IMR-90 (cell line): ENCODE measurements around the gene CTAG2. TPM values are rescaled to one million over a fixed set of nuclear protein-coding genes. Genes with fewer than 3 reads are reported as not detected.
"Not testable (repeated sequence)": the region's sequence is repeated elsewhere in the genome, so short reads cannot be mapped to it uniquely, and the experiment has no call there.

ENCODE experiments used
- ATAC-seq: fragments of 200-7000 bp; cut with Tn5 transposase; 2 replicates; pipeline ENCODE4 v1.9.1; 2020; ENCODE audit warnings: low read depth, mild to moderate bottlenecking, moderate library complexity
- BruUV-seq: library from RNA; stranded (reverse); fragments of 400-500 nt; replicated peaks from 2 replicates; lab custom pipeline; 2021; lab: Mats Ljungman, UMichigan
- CTCF ChIA-PET: fragments of 300-600 bp; formaldehyde crosslinking; extraction: SDS; loops from one replicate; lab custom pipeline; 2021; ENCODE audit warnings: antibody characterized with exemption; lab: Yijun Ruan, JAX
- POLR2A ChIA-PET: fragments of 300-600 bp; sonication (Branson Sonifier 250); formaldehyde crosslinking; loops from one replicate; lab custom pipeline; 2022; ENCODE audit warnings: antibody characterized with exemption; ENCODE audit not compliant: unreplicated experiment; lab: Charles Lee
- DNase-seq: peaks from one replicate; pipeline ENCODE4 v3.0.0; 2013
- H2AFZ ChIP-seq: replicated peaks from 2 replicates; pipeline ENCODE3; 2013; ENCODE audit warnings: low read length, mild to moderate bottlenecking; ENCODE audit not compliant: poor library complexity
- H2AK5ac ChIP-seq: 2 replicates; pipeline ENCODE4 v1.6.1; 2013; ENCODE audit warnings: low read depth, low read length, inconsistent platforms
- H2AK9ac ChIP-seq: replicated peaks from 2 replicates; pipeline ENCODE3; 2013; ENCODE audit warnings: mild to moderate bottlenecking, low read depth, low read length, moderate library complexity; ENCODE audit not compliant: poor library complexity
- H2BK120ac ChIP-seq: 2 replicates; pipeline ENCODE4 v1.6.1; 2013; ENCODE audit warnings: low read depth, low read length, inconsistent platforms
- H2BK15ac ChIP-seq: 3 replicates; pipeline ENCODE4 v1.6.1; 2013; ENCODE audit warnings: low read depth, low read length, inconsistent platforms
- H2BK20ac ChIP-seq: 2 replicates; pipeline ENCODE4 v1.6.1; 2013; ENCODE audit warnings: low read depth, mild to moderate bottlenecking, inconsistent platforms, low read length, moderate library complexity
- H2BK5ac ChIP-seq: 2 replicates; pipeline ENCODE4 v1.6.1; 2013; ENCODE audit warnings: mild to moderate bottlenecking, low read depth, low read length, inconsistent platforms; ENCODE audit not compliant: poor library complexity, severe bottlenecking
- H3K14ac ChIP-seq: replicated peaks from 2 replicates; pipeline ENCODE4 v1.6.1; 2013; ENCODE audit warnings: low read depth, low read length, inconsistent platforms
- H3K18ac ChIP-seq: 2 replicates; pipeline ENCODE4 v1.6.1; 2013; ENCODE audit warnings: low read depth, low read length, control low read depth
- H3K23ac ChIP-seq: 2 replicates; pipeline ENCODE4 v1.6.1; 2013; ENCODE audit warnings: low read depth, low read length, inconsistent platforms
- H3K27ac ChIP-seq: 2 replicates; pipeline ENCODE4 v1.5.1; 2013; ENCODE audit warnings: mild to moderate bottlenecking, control low read depth, low read length; ENCODE audit not compliant: insufficient read depth
- H3K27me3 ChIP-seq: 2 replicates; pipeline ENCODE4 v1.6.1; 2013; ENCODE audit warnings: low read length; ENCODE audit not compliant: control insufficient read depth, insufficient read depth
- H3K36me3 ChIP-seq: 2 replicates; pipeline ENCODE4 v1.6.1; 2013; ENCODE audit warnings: low read length, mixed read lengths; ENCODE audit not compliant: control insufficient read depth, insufficient read depth
- H3K4ac ChIP-seq: 2 replicates; pipeline ENCODE4 v1.6.1; 2013; ENCODE audit warnings: low read depth, low read length, inconsistent platforms
- H3K4me1 ChIP-seq: 2 replicates; pipeline ENCODE4 v1.6.1; 2013; ENCODE audit warnings: low read length, mixed read lengths; ENCODE audit not compliant: control insufficient read depth, insufficient read depth
- H3K4me2 ChIP-seq: 2 replicates; pipeline ENCODE4 v1.6.1; 2013; ENCODE audit warnings: low read depth, mild to moderate bottlenecking, control low read depth, low read length, moderate library complexity
- H3K4me3 ChIP-seq: 2 replicates; pipeline ENCODE4 v1.5.1; 2013; ENCODE audit warnings: low read depth, mild to moderate bottlenecking, control low read depth, low read length, moderate library complexity; ENCODE audit not compliant: insufficient read depth
- H3K56ac ChIP-seq: 2 replicates; pipeline ENCODE4 v1.6.1; 2013; ENCODE audit warnings: low read length, inconsistent platforms; ENCODE audit not compliant: insufficient read depth; ENCODE audit errors: extremely low read depth
- H3K79me1 ChIP-seq, 2 experiments: 2 replicates each; pipeline ENCODE4 v1.6.1; 2013; ENCODE audit warnings: low read length in 2 of 2, inconsistent platforms in 1 of 2, low read depth in 1 of 2
- H3K9ac ChIP-seq: 2 replicates; pipeline ENCODE4 v1.6.1; 2013; ENCODE audit warnings: low read depth, low read length, control low read depth
- H3K9me1 ChIP-seq: 2 replicates; pipeline ENCODE4 v1.6.1; 2013; ENCODE audit warnings: low read length, inconsistent platforms; ENCODE audit not compliant: insufficient read depth
- H3K9me3 ChIP-seq: 2 replicates; pipeline ENCODE4 v1.6.1; 2013; ENCODE audit warnings: low read length; ENCODE audit not compliant: control insufficient read depth, insufficient read depth
- H4K20me1 ChIP-seq: 2 replicates; pipeline ENCODE4 v1.6.1; 2013; ENCODE audit warnings: low read length, inconsistent platforms; ENCODE audit not compliant: insufficient read depth
- H4K5ac ChIP-seq: 2 replicates; pipeline ENCODE4 v1.6.1; 2013; ENCODE audit warnings: mild to moderate bottlenecking, low read depth, low read length, control low read depth
- H4K8ac ChIP-seq, 2 experiments: 2 replicates each; pipeline ENCODE4 v1.6.1; 2013; ENCODE audit warnings: low read depth in 2 of 2, low read length in 2 of 2, control low read depth in 1 of 2, inconsistent platforms in 1 of 2
- H4K91ac ChIP-seq: 2 replicates; pipeline ENCODE4 v1.6.1; 2013; ENCODE audit warnings: low read depth, low read length, inconsistent platforms; ENCODE audit not compliant: insufficient read depth
- WGBS, 2 experiments: methylation state at CpG; one replicate each; pipeline versions ENCODE4 v1.1.5 to v1.1.7; 2013; ENCODE audit warnings: missing lambda C conversion rate in 2 of 2; ENCODE audit not compliant: insufficient read length in 1 of 2; ENCODE audit errors: extremely low coverage in 2 of 2; 5-methylcytosine and 5-hydroxymethylcytosine counted together
- dilution Hi-C: fragments of 300-500 bp; cut with HindIII; formaldehyde crosslinking; loops from one replicate; pipeline ENCODE4 v1.14.3; 2018; ENCODE audit warnings: low sequenced_read_pairs; ENCODE audit not compliant: unreplicated experiment
- in situ Hi-C: fragments of 300-500 bp; cut with MboI; formaldehyde crosslinking; loops from 3 replicates; pipeline ENCODE4 v1.14.3; 2019; ENCODE audit warnings: low sequenced_read_pairs, inconsistent platforms, mixed read lengths
- intact Hi-C: fragments of 100-400 bp; cut with micrococcal nuclease; formaldehyde crosslinking; loops from 2 replicates; pipeline ENCODE4 v1.10.0; 2022
- polyA plus RNA-seq, 3 experiments: library from polyadenylated mRNA; depleted of rRNA; stranded (reverse); fragments of >200 nt; gene quantifications; 2 replicates each; pipeline ENCODE4 v1.2.3, GENCODE V29; 2012; ENCODE audit warnings: low replicate concordance in 1 of 3
- total RNA-seq: library from RNA; depleted of rRNA; stranded (reverse); fragments of >200 nt; gene quantifications from 2 replicates; pipeline ENCODE4 v1.2.3, GENCODE V29; 2012

The CTAG2 gene
- total and polyA plus RNA-seq, 2 of the 4 experiments (the other 2 are of a cell fraction): 27.1 to 42.5 TPM

- H3K14ac ChIP-seq, H3K27me3 ChIP-seq, H3K23ac ChIP-seq, H3K56ac ChIP-seq, H3K27ac ChIP-seq, H4K20me1 ChIP-seq, H2AK9ac ChIP-seq, H2AFZ ChIP-seq, H3K4me2 ChIP-seq, H2BK5ac ChIP-seq, H3K9me3 ChIP-seq, ATAC-seq, H3K36me3 ChIP-seq, POLR2A ChIA-PET, H3K4me3 ChIP-seq, CTCF ChIA-PET, H3K9me1 ChIP-seq, H2BK20ac ChIP-seq, H3K79me1 ChIP-seq, H3K9ac ChIP-seq, intact Hi-C loops, H3K4ac ChIP-seq, H2BK15ac ChIP-seq, H3K18ac ChIP-seq, DNase-seq, dilution Hi-C loops, H3K4me1 ChIP-seq, H4K91ac ChIP-seq, in situ Hi-C loops, H2AK5ac ChIP-seq, H2BK120ac ChIP-seq, BruUV-seq, H4K8ac ChIP-seq, H4K5ac ChIP-seq: not testable (repeated sequence)
- WGBS, 2 experiments: no CpG with 5 or more reads among the region's 2 CpGs
Measured at GRCh38 chrX:154690438-154690837, 37.1 kb upstream of the CTAG2 start.

GRCh38 chrX:154672084-154672483, 18.7 kb upstream of the CTAG2 start:
- in situ Hi-C loops, H3K23ac ChIP-seq, H4K8ac ChIP-seq, H4K91ac ChIP-seq, H2AFZ ChIP-seq, H3K27me3 ChIP-seq, H2BK5ac ChIP-seq, H3K56ac ChIP-seq, H3K4me1 ChIP-seq, POLR2A ChIA-PET, H3K9me1 ChIP-seq, H3K14ac ChIP-seq, H4K20me1 ChIP-seq, H2BK20ac ChIP-seq, H4K5ac ChIP-seq, H2AK5ac ChIP-seq, H3K79me1 ChIP-seq, H3K4me2 ChIP-seq, H2BK120ac ChIP-seq, H3K4me3 ChIP-seq, intact Hi-C loops, H2AK9ac ChIP-seq, H3K18ac ChIP-seq, H3K4ac ChIP-seq, H3K9ac ChIP-seq, H3K9me3 ChIP-seq, BruUV-seq, DNase-seq, H3K36me3 ChIP-seq, H3K27ac ChIP-seq, dilution Hi-C loops, H2BK15ac ChIP-seq, ATAC-seq: not testable (repeated sequence)
- CTCF ChIA-PET: interaction anchor here (0.6 kb wide), 2 partner anchors 15 to 24 kb away, joined by 3 to 6 read pairs; no protein-coding TSS in a partner anchor
